ENCODE results near the gene DYSF.
A peak's percentile ranks its signal among the peaks of the same experiment; 100 is the strongest.

DYSF gene

GRCh38 chr2:71609958-71610357 lies 156.6 kb downstream of the DYSF start:
- Histone ChIP-seq H3K9ac (ENCODE audit: low read depth, low read length, poor library complexity) (no peak overlapping the region), H3K14ac (ENCODE audit: low read length) (no peak overlapping the region), H2BK12ac (ENCODE audit: low read length) (no peak overlapping the region), H3K4me1 (ENCODE audit: control insufficient read depth in 2 of 2, insufficient read depth in 1 of 2, low read depth in 1 of 2, low read length in 2 of 2) (peaks cover 3 to 9% of the 10 kb centered on the region in 2 donors), H3K18ac (ENCODE audit: low read length) (no peak overlapping the region), H3K23ac (ENCODE audit: low read depth, low read length, poor library complexity) (no peak overlapping the region), H2BK120ac (ENCODE audit: low read depth, low read length) (no peak overlapping the region), H2BK15ac (ENCODE audit: low read length) (no peak overlapping the region), H3K27ac (replicated peaks; ENCODE audit: low read length) (no peak overlapping the region), H3K27me3 (ENCODE audit: control insufficient read depth in 3 of 3, insufficient read depth in 3 of 3, low read depth in 1 of 3, low read length in 3 of 3) (peaks cover 0 to 3% (median 0%) of the 10 kb centered on the region in 3 experiments), H2AK5ac (ENCODE audit: low read depth, low read length) (no peak overlapping the region), H3K4me3 (ENCODE audit: low read length in 2 of 2) (no peak overlapping the region), H3K4me2 (ENCODE audit: insufficient read depth, low read length, poor library complexity, severe bottlenecking) (no peak overlapping the region), H4K91ac (ENCODE audit: low read depth, low read length, poor library complexity) (no peak overlapping the region), H3K79me1 (ENCODE audit: low read depth, low read length) (no peaks in the 10 kb centered on the region), H4K8ac (ENCODE audit: low read depth, low read length) (no peak overlapping the region), H2BK5ac (ENCODE audit: low read length) (no peak overlapping the region), H3K4ac (ENCODE audit: low read length) (no peak overlapping the region), H3K9me3 (replicated peaks in 1 of 2; ENCODE audit: control insufficient read depth in 2 of 2, insufficient read depth in 1 of 2, low read depth in 1 of 2, low read length in 2 of 2) (no peaks in the 10 kb centered on the region), H2AFZ (ENCODE audit: low read length) (no peak overlapping the region), H3K36me3 (replicated peaks in 1 of 2; ENCODE audit: control insufficient read depth in 2 of 2, insufficient read depth in 2 of 2, low read length in 2 of 2) (no peaks in the 10 kb centered on the region)
- no CpG with 5 or more reads among the region's 1 CpG for WGBS, 2 donors (ENCODE audit: extremely low coverage in 2 of 2, insufficient read length in 2 of 2, insufficient replicate concordance in 1 of 2)
- no peak for DNase-seq (ENCODE audit: low spot score)

GRCh38 chr2:71610671-71611070 lies 157.3 kb downstream of the DYSF start:
- no peak for DNase-seq (ENCODE audit: low spot score)
- Histone ChIP-seq H3K4ac (ENCODE audit: low read length) (no peak overlapping the region), H2AK5ac (ENCODE audit: low read depth, low read length) (no peak overlapping the region), H3K18ac (ENCODE audit: low read length) (no peak overlapping the region), H3K14ac (ENCODE audit: low read length) (no peak overlapping the region), H3K4me1 (ENCODE audit: control insufficient read depth in 2 of 2, insufficient read depth in 1 of 2, low read depth in 1 of 2, low read length in 2 of 2) (peaks cover 0 to 3% of the 10 kb centered on the region in 2 donors), H3K4me3 (ENCODE audit: low read length in 2 of 2) (no peak overlapping the region), H3K27me3 (ENCODE audit: control insufficient read depth in 3 of 3, insufficient read depth in 3 of 3, low read depth in 1 of 3, low read length in 3 of 3) (peaks cover 0 to 4% (median 0%) of the 10 kb centered on the region in 3 experiments), H2BK120ac (ENCODE audit: low read depth, low read length) (no peak overlapping the region), H3K9me3 (replicated peaks in 1 of 2; ENCODE audit: control insufficient read depth in 2 of 2, insufficient read depth in 1 of 2, low read depth in 1 of 2, low read length in 2 of 2) (no peaks in the 10 kb centered on the region), H2BK15ac (ENCODE audit: low read length) (no peak overlapping the region), H3K9ac (ENCODE audit: low read depth, low read length, poor library complexity) (no peak overlapping the region), H4K91ac (ENCODE audit: low read depth, low read length, poor library complexity) (no peak overlapping the region), H2BK12ac (ENCODE audit: low read length) (no peak overlapping the region), H3K4me2 (ENCODE audit: insufficient read depth, low read length, poor library complexity, severe bottlenecking) (no peak overlapping the region), H2BK5ac (ENCODE audit: low read length) (no peak overlapping the region), H2AFZ (ENCODE audit: low read length) (no peak overlapping the region), H3K36me3 (replicated peaks in 1 of 2; ENCODE audit: control insufficient read depth in 2 of 2, insufficient read depth in 2 of 2, low read length in 2 of 2) (no peaks in the 10 kb centered on the region), H3K79me1 (ENCODE audit: low read depth, low read length) (no peaks in the 10 kb centered on the region), H3K23ac (ENCODE audit: low read depth, low read length, poor library complexity) (no peak overlapping the region), H4K8ac (ENCODE audit: low read depth, low read length) (no peak overlapping the region), H3K27ac (replicated peaks; ENCODE audit: low read length) (no peak overlapping the region)
- no CpG with 5 or more reads among the region's 7 CpGs for WGBS, 2 donors (ENCODE audit: extremely low coverage in 2 of 2, insufficient read length in 2 of 2, insufficient replicate concordance in 1 of 2)

DNA sequence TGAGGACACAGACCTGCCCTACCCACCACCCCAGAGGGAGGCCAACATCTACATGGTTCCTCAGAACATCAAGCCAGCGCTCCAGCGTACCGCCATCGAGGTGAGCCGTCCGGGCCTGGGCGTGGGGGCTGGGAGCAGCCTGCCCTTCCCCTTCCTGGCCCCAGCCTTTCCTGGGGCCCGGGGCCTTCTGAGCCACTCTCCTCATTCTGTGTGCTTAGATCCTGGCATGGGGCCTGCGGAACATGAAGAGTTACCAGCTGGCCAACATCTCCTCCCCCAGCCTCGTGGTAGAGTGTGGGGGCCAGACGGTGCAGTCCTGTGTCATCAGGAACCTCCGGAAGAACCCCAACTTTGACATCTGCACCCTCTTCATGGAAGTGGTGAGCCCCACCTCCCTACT lies 157.9 kb downstream of the DYSF start:
- Histone ChIP-seq H3K9me3 (replicated peaks in 1 of 2; ENCODE audit: control insufficient read depth in 2 of 2, insufficient read depth in 1 of 2, low read depth in 1 of 2, low read length in 2 of 2) (no peaks in the 10 kb centered on the region), H3K4ac (ENCODE audit: low read length) (no peak overlapping the region), H4K91ac (ENCODE audit: low read depth, low read length, poor library complexity) (no peak overlapping the region), H3K9ac (ENCODE audit: low read depth, low read length, poor library complexity) (peak overlapping the region; percentile 39), H3K18ac (ENCODE audit: low read length) (peak overlapping the region; percentile 42), H2BK5ac (ENCODE audit: low read length) (no peak overlapping the region), H3K79me1 (ENCODE audit: low read depth, low read length) (no peaks in the 10 kb centered on the region), H2BK120ac (ENCODE audit: low read depth, low read length) (no peak overlapping the region), H3K27me3 (ENCODE audit: control insufficient read depth in 3 of 3, insufficient read depth in 3 of 3, low read depth in 1 of 3, low read length in 3 of 3) (peaks cover 0 to 9% (median 0%) of the 10 kb centered on the region in 3 experiments), H3K4me2 (ENCODE audit: insufficient read depth, low read length, poor library complexity, severe bottlenecking) (no peak overlapping the region), H3K4me3 (ENCODE audit: low read length in 2 of 2) (no peak overlapping the region), H4K8ac (ENCODE audit: low read depth, low read length) (no peak overlapping the region), H3K36me3 (replicated peaks in 1 of 2; ENCODE audit: control insufficient read depth in 2 of 2, insufficient read depth in 2 of 2, low read length in 2 of 2) (no peaks in the 10 kb centered on the region), H2BK15ac (ENCODE audit: low read length) (no peak overlapping the region), H3K27ac (replicated peaks; ENCODE audit: low read length) (no peak overlapping the region), H2AK5ac (ENCODE audit: low read depth, low read length) (peak overlapping the region; percentile 27), H2AFZ (ENCODE audit: low read length) (no peak overlapping the region), H3K14ac (ENCODE audit: low read length) (no peak overlapping the region), H3K23ac (ENCODE audit: low read depth, low read length, poor library complexity) (no peak overlapping the region), H3K4me1 (ENCODE audit: control insufficient read depth in 2 of 2, insufficient read depth in 1 of 2, low read depth in 1 of 2, low read length in 2 of 2) (no peaks in the 10 kb centered on the region), H2BK12ac (ENCODE audit: low read length) (no peak overlapping the region)
- DNase-seq (ENCODE audit: low spot score): no peak
- WGBS, 2 donors (ENCODE audit: extremely low coverage in 2 of 2, insufficient read length in 2 of 2, insufficient replicate concordance in 1 of 2): no CpG with 5 or more reads among the region's 12 CpGs

DNA sequence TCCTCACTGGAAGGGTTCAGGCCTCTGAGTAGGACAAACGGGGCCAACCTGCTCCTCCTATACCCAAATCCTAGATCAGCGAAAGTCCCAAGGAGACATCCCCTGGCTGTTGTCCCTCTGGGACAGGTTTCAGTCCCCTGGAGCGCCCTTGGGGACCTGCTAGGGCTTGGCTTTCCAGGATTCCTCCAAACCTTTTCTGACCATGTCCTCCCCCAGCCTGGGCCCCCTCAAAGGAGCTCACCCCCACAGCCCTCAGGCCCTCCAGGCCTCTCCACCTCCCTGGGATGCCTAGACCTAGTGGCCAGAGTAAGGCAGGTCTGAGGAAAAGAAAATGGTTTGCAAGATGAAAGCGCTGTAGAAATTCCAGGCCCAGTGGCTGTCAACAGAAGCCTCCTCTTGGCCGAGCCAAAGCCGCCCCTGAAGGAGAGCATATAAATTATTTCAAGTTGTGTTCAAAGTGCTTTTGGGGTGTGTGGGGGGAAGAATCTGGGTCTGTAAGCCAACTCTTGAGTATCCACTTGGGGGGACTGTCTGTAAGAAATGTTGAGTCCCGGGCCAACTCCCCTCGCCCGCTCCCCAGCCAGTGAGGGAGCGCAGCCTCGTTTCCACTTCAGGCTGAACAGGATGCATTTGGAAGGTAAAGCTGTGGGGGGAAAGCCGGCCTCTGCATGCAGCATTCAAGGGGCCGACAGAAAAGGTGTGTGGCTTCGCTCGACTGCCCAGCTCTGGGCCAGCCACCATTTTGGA lies 158.6 kb downstream of the DYSF start:
- H2BK120ac ChIP-seq (ENCODE audit: low read depth, low read length): no peak overlapping the region
- H2AK5ac ChIP-seq (ENCODE audit: low read depth, low read length): peak overlapping the region; percentile 27
- no peak overlapping the region for H3K18ac ChIP-seq (ENCODE audit: low read length)
- H2BK15ac ChIP-seq (ENCODE audit: low read length): no peak overlapping the region
- no peak overlapping the region for H3K4ac ChIP-seq (ENCODE audit: low read length)
- DNase-seq (ENCODE audit: low spot score): no peak
- no peaks in the 10 kb centered on the region for H3K36me3 ChIP-seq (replicated peaks in 1 of 2; ENCODE audit: control insufficient read depth in 2 of 2, insufficient read depth in 2 of 2, low read length in 2 of 2)
- no peak overlapping the region for H3K4me2 ChIP-seq (ENCODE audit: insufficient read depth, low read length, poor library complexity, severe bottlenecking)
- WGBS, 2 donors (ENCODE audit: extremely low coverage in 2 of 2, insufficient read length in 2 of 2, insufficient replicate concordance in 1 of 2): no CpG with 5 or more reads among the region's 15 CpGs
- no peak overlapping the region for H2BK5ac ChIP-seq (ENCODE audit: low read length)
- peaks cover 0 to 6% (median 0%) of the 10 kb centered on the region in 3 experiments for H3K27me3 ChIP-seq (ENCODE audit: control insufficient read depth in 3 of 3, insufficient read depth in 3 of 3, low read depth in 1 of 3, low read length in 3 of 3)
- H2AFZ ChIP-seq (ENCODE audit: low read length): no peak overlapping the region
- H3K4me1 ChIP-seq (ENCODE audit: control insufficient read depth in 2 of 2, insufficient read depth in 1 of 2, low read depth in 1 of 2, low read length in 2 of 2): no peaks in the 10 kb centered on the region
- no peak overlapping the region for H3K27ac ChIP-seq (replicated peaks; ENCODE audit: low read length)
- H3K9me3 ChIP-seq (replicated peaks in 1 of 2; ENCODE audit: control insufficient read depth in 2 of 2, insufficient read depth in 1 of 2, low read depth in 1 of 2, low read length in 2 of 2): no peaks in the 10 kb centered on the region
- H3K4me3 ChIP-seq (ENCODE audit: low read length in 2 of 2): no peak overlapping the region
- no peak overlapping the region for H4K8ac ChIP-seq (ENCODE audit: low read depth, low read length)
- H3K9ac ChIP-seq (ENCODE audit: low read depth, low read length, poor library complexity): no peak overlapping the region
- H3K23ac ChIP-seq (ENCODE audit: low read depth, low read length, poor library complexity): no peak overlapping the region
- H3K79me1 ChIP-seq (ENCODE audit: low read depth, low read length): no peaks in the 10 kb centered on the region
- no peak overlapping the region for H4K91ac ChIP-seq (ENCODE audit: low read depth, low read length, poor library complexity)
- no peak overlapping the region for H2BK12ac ChIP-seq (ENCODE audit: low read length)
- H3K14ac ChIP-seq (ENCODE audit: low read length): no peak overlapping the region
